GM18858 (cell line): ENCODE results near the gene NEDD4L.

Experiments used
- ATAC-seq: cut with Tn5 transposase; IDR thresholded peaks from one replicate; pipeline ENCODE4 v1.9.1; 2021; ENCODE audit not compliant: unreplicated experiment

Gene NEDD4L

DNA sequence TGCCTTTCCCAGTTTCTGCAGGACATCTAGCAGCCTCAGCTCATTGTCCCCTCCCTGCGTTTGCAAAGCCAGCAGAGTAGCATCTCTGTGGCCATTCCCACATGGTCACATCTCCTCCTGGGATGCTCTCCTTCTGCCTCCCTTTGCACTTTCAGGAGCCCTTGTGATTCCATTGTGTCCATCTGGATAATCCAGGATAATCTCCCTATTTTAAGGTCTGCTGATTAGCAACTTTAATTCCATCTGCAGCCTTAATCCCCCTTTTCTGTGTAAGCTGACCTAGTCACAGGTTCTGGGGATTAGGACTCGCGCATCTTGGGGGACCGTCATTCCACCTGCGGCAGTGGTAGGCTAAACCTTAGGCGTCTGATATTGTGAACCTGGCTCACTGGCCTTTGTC, 70.7 kb downstream of the NEDD4L start:
- no peak for ATAC-seq

DNA sequence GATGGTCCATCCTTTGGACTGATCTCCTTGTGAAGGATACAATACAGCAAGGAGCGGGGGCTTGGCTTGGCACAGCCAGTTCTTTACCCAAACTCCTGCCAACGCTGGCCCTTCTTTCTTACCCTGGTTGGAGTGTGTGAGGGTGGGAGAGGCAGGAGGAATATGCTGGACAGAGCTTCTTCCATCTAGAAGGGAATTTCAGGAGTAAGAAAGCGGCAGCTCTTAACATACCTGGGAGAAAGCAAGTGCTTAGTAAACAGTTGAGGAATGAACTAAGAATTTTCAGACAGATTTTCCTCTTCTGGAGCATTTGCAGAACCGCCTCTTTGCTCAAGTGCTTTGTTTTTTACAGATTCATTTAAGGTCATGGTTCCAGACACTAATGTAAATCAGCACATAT, 72.8 kb downstream of the NEDD4L start:
- ATAC-seq, result no peak

DNA sequence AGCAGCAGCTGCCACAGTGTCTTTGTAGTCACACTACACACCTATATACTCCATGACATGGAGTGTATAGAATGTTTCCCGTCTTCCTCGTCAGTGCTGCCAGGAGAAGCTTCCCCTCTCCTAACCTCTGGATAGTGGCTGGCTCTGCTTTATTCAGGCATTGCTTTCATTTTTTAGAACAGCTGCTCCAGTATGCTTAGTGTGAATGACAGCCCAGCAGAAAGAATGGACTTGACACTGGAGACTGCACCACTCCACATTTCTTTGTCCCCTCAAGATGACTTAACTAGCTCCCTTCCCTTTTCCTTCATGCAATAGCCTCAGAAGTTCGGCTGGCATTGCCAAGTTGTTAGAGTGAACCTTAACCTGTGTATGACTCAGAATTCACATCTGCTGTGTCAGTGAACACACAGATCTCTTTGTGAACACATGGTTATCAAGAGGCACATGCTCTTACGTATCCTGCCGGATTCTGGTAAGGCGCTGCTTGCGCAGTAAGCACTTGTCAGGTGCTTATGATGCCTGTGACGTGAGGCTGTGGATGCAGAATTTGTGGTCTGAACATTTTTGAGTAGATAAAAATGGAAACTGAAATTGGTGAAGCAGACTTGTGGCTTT, 73.9 kb downstream of the NEDD4L start:
- ATAC-seq, result no peak

DNA sequence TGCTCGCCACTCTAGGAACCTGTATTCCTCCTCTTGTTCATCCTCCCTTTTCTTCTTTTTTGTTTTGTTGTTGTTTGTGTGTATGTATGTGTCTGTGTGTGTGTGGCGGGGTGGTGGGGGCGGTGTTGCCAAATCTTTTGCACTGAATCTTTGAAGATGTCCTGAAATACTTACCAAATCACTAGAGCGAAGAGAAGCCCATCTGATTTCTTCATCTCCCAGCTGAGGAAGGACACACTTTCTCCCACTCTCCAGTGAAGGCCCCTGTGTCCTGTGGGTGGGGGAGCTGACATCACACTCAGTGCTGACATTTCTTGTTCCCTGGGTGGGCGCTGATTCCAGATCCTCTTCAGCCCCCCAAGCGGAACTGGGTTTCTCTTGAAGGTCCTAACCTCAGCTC, 74.5 kb downstream of the NEDD4L start:
- ATAC-seq, result no peak

DNA sequence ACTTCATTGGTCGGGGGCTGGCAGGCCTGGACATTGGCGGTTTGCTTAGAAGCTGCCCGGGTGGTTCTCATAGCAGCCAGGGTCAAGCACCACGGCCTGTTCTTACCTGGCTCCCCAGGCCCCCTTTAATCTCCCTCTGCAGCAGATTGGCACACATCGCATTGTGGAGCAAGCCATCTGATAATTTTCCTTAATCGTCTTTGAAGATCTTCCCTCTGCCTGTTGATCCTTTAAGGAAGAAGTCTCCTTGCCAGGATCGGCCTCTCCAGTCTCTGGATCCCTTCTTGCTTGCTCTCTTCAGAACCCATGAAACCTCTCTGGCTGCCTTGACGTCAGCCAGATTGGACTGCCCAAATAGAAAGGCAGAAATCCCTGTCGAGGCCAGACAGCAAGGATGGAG, 75.8 kb downstream of the NEDD4L start:
- ATAC-seq, result no peak

DNA sequence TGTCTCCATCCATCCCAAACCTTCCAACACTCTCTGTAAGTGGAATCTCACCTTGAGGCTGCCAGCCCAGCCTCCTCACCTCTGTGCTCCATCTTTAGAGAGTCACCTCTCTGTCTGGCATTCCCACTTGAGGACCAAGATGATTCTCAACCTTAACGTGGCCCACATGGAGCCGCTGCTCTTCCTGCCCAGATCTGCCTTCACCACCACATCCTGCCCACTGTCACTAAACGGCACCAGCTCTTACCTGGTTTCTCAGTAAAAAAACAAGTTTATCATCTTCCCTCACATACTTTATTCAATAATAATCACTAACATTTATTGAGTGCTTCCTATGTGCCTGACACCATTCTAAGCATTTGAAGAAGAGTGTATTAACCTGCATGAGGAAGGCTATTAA, 80.4 kb downstream of the NEDD4L start:
- no peak for ATAC-seq

DNA sequence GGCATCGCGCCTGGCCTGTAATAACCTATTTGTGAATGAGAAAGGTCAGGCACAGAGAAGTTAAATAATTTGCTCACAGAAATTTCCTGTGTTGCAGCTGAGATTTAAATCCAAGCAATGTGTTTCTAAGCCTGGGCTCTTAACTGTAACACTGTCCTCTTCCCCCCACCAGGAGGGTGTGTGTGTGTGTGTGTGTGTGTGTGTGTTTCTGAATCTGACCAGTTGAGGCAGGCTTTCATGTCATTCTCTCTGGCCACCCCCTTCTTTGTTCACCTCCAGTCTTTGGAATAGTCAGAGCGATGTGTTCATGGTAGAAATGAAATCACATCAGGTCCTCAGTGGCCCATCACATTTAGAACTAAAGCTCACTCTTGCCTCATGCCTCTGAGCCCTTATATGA, 81.2 kb downstream of the NEDD4L start:
- no peak for ATAC-seq

DNA sequence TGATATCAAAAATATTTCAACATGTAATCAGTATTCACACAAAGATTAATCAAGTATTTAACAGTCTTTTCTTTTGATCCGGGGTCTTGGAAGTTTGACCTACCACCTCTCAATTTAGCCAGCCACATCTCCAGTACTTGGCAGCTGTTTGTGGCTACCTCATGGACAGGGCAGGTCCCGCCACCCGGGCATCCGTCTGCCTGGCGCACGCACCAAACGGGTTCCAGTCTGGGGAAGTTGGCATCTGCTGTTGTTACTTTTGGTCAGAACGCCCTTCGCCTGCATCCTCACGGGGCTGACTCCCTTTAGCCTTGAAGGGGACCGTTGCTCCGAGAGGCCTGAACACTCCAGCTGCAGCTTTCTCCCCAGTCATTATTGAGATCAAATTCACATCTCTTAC, 81.7 kb downstream of the NEDD4L start:
- ATAC-seq, result no peak

DNA sequence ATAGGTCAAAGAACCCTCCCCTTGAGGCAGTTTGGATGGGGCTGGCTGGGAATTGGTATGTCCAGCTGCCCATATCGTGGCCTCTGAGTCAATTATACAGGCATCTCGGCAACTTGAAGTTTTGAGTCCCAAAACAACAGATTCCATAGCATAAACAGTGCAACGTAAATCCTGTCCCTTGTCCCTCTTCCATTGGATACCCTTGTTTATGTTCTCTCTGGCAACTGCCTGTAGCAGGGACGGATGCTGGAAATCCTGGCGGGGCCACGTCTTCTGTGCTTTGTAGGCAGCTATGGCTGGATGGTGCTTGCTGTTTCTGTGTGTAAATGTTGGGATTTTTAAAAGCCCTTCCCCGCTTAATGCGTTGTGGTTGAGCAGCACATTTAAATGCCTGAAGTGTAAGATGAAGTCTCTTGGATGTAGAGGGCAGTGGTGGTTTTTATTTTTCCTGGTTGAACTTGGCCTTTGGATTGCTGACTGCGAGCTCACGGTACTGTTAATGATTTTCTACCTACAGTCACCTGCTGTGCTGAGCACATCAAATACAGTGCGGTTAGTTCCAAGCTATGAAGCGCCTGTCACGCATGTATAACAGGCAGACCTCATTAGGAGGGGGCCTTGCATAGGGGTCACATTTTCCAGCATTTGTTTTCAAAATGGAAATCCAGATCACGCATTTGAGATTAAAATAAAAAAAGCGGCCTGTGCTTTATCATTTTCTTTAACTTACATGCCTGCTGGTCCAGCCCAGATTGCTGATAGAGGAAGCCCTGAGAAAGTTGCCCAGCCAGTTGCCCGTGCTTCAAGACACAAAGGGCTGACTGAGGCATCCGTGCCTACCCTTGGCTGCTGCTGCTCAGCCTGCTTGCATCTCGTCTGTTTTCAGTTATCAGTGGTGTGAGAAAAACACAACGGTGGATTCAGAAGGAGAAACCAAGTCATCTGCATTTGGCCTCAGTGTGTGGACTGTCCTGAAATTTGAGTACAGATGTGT, 84.7 kb downstream of the NEDD4L start:
- ATAC-seq, result no peak

DNA sequence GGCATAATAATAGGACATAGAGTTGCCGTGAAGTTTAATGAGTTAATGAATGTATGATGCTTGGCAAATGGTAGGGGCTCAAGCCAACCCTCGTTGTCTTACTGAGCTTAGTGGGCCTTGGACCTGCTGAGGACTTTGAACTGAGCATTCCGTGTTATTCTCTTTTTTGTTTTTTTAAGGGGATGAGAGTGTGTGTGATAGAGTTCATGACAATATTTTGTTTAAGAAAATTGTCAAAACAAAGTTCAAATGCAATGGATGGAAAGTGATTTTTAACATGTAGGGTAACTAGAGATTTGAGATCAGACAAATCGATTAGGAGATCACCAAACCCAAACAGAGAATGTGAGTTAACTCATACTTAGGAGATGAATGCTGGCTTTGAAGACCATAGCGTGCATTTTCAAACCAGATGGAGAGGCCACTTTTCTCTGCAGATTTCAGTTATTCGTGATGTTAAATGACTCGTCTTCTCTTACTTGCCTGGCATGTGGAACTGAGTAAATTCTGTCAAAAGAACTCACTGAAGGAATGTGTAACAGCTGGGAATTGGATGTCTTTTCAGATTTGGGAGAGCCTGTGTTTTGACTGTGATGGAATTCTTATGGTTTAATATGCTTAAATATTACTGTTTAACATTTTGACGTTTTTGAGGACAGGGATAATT, 88.7 kb downstream of the NEDD4L start:
- ATAC-seq, result no peak

DNA sequence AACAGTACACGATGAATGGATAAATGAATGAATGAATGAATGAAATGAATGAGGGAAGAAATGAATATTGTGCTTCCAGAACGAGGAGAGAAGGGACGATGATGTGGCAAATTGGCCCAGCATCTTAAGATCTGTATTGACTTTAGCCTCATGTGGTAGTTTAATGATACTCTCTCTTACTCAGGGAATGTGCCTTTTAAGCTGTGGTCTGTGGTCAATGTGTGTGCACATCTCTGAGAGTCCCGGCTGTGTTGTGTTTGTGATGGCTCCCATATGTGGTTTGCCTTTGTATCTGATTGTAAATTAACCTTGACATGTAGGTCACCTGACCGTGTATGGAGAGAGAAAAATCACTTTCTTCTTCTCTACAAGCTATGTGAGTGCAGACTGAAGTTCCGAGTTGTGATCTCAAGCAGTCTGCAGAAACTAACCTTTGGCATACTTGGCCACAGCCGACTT, 91.2 kb downstream of the NEDD4L start:
- no peak for ATAC-seq

DNA sequence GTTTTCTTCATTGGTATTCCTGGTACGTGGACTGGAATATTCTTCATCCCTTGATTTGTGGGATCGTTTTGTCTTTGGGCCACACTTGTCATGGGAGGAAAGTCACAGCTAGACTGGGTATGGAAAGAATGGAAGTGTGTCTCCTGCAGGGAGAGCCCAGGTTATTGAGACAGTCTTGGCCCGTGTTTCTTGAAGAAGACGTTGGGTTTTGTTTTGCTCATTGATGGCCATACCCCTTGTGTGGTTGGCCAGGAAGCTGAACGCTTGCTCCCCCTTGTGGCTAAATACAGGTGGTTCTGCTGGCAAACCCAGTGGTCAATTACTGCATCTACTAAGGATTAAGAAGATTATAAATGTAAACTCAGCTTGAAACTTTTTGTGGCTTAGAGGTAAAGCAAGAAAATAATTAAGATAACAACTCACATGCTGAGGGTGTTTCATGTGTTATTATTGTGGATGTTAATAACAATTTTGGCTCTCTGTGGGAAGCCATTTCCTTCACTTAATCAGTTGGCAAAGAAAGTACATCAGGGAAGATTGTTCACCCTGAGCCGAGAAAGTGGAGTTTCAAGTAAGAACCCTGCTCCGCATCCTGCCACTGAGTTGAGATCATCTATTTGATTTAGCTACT, 91.8 kb downstream of the NEDD4L start:
- ATAC-seq, result peak; percentile 58

DNA sequence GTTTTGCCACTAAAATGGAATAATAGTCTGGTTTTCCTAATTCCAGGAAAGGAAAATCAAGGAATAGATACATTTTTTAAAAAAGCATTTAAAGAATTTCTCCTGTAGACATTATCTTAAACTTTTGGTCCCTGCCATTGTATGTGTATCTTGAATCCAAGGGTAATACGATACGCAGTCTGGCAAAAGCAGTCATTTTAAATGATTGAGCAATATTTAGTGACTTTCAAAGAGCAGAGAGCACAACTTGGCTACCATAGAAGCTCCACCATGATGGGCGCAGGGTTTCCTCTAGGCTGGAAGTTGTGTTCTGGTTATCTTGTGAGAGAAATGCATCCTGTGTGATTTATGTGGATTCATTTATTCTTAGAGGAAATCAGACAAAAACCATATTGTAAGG, 92.9 kb downstream of the NEDD4L start:
- no peak for ATAC-seq

DNA sequence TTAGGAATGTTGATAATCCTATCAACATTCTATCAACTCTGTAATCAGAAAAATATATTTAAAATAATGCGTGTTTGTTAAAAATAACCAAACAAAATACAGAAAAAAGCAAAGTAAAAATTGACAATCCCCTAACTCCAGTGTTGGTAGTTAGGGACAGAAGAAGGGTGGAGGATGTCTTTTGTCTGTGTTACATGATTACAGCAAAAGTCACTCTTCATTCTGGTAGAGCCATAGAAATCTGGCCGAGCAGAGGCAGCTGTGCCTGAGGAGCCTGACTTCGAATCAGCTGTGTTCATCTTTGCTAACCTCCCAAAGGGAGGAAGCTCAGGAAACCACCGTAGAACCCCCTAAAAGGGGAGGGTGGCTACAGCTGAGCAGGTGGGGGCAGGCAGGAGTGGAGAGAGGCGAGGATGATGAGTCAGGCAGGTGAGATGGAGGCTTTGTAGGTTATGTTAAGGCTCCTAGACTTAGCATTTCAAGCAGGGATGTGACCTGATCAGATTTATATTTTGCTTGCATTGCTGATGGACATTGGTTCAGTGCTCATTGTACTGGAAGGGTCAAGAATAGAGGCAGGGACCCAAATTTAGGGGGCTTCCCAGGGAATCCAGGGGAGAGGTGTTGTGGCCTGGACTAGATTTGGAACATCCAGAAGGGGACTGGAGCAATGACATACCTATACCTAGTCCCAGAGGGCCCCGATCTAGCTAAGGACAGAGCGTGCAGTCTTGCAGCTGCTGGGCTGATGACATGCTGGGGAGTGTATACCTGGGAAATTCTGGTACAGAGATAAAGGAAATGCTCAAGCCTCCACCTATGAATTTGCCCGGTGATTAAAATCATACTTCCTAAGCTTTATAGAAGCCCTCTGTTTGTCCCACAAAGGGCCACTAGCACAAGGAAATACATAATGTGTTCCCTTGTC, 95.7 kb downstream of the NEDD4L start:
- ATAC-seq, result no peak

DNA sequence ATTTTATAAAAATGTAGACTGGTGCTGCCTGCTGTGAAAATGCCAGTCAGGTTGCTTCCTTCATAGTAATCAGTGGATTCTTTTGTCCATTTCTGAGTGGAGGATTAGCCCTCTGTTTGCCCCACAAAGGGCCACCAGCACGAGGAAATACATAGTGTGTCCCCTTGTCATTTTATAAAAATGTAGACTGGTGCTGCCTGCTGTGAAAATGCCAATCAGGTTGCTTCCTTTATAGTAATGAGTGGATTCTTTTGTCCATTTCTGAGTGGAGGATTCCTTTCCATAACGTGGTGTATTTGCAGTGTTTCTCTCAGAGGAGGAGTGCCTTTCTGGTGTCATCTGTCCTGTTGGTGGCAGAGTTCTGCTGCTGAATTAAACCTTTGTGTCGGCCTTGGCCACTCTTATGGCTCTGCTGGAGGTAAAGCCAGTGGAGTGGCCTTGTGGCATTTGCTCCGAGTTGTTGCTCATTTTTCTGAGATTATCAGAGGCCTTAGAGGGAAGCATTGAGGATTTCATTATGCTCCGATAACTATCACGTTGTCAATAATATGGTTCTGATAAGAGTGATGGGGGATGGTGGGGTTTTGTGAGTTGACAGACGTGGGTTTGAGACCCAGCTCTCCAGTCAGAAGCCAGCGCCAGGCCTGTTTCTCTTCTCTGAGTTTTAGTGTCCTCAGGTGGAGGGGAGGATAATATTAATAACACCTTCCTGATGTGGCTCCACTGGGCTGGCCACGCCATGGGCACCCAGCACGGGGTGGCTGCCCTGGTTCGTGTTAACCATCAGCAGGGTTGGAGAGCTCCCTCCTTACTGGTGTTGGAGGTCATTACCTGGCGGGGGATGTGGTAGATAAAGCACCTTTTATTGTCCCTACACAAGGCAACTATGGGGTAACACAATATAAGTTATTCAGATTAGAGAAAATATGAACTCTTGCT, 96.6 kb downstream of the NEDD4L start:
- no peak for ATAC-seq

DNA sequence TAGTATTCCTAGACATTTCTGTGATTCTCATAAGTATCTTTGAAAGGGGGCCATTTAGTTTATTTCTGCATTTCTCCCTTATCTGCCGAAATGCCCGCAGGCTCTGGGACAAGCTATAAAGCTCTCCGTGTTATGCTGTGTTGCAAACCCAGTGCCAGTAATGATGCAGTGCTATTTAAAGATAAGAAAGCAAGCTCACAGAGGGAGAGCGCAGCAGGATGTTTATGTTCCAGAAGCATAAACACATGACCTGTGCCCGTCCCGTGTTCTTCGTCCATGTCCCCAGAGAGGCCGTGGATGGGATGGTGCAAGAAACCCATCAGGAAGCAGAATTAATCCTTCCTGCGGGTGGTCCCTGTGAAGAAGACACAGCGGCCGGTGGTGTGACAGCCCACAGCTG, 99.4 kb downstream of the NEDD4L start:
- ATAC-seq, result no peak

DNA sequence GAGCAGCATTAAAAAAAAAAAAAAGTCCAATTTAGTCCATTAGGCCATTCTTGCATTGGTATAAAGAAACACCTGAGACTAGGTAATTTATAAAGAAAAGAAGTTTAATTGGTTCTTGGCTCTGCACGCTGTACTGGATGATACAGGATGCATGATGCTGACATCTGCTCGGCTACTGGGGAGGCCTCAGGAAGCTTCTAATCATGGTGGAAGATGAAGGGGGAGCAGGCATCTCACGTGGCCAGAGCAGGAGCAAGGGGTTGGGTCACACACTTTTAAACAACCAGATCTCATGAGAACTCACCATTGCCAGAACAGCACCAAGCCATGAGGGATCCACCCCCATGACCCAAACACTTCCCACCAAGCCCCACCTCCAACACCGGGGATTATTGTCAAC, 100.1 kb downstream of the NEDD4L start:
- no peak for ATAC-seq

DNA sequence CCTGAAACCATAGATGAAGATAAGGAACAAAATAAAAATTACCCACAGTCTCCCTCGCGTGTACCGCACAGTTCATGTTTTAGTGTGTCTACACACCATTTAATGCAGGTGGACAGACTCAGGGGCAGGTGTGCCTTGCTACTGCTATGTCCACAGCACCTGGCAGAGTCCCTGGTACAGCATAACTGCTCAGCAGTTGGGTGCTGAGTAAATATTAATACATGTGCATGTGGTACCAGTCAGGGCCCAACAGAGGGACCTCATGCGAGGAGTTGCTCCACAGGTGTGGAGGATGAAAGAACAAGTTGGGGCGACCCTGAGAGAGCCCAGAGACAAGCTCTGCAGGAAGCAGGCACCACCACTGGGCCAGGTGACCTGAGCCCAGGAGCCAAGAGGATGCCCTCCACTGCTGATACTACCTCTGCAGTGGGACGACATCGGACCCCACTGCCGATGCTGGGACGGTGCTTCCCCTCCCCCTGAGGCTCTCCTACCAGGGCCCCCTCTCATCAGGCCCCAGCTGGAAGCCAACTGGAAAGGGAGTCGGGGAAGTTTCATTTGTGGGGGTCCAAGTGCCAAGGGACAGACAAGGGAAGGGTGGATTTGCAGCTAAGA, 100.8 kb downstream of the NEDD4L start:
- ATAC-seq, result no peak

DNA sequence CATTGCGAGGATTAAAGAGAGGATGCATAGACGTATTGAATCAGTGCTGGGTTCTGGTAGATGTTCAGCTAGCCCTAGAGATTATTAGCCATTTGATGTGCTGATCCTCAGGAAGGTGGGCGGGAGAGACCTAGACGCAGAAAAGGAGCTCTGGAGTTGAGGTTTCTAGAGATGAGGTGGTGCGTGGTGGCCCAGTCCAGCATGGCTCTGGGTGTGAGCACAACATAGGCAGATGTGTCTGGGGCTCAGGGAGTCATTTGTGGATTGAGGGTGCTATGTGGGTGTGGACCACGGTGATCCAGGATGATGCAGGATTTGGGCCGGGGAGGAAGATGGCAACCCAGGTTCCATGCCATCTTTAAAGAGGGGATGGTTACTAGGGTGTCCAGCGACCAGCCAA, 102.1 kb downstream of the NEDD4L start:
- ATAC-seq, result no peak
